ENCODE results near the gene SLC35G2.
"Not testable (repeated sequence)": the region's sequence is repeated elsewhere in the genome, so short reads cannot be mapped to it uniquely, and the experiment has no call there.

Gene SLC35G2

DNA sequence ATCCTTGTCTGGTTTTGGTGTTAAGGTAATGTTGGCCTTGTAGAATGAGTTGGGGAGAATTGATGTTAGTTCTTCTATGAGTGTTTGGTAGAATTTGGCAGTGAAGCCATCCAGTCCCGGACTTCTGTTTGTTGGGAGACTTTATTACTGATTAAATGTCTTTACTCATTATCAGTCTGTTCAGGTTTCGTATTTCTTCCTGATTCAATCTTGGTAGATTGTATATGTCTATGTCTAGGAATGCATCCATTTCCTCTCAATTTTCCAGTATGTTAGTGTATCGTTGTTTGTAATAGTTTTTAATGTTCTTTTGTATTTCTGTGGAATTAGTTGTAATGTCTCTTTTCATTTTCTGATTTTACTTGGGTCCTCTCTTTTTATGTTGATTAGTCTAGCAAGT is 82.5 kb downstream of the SLC35G2 start:
- Histone ChIP-seq H3K4me1 (ENCODE audit: insufficient read depth, poor library complexity, severe bottlenecking) (no peaks in the 10 kb centered on the region), H3K4me3 (ENCODE audit: severe bottlenecking) (no peak overlapping the region), H3K9me3 (ENCODE audit: severe bottlenecking) (peaks cover 8% of the 10 kb centered on the region), H3K27me3 (ENCODE audit: insufficient read depth, poor library complexity, severe bottlenecking) (no peaks in the 10 kb centered on the region), H3K36me3 (ENCODE audit: low read depth) (peaks cover 20% of the 10 kb centered on the region), H3K27ac (ENCODE audit: poor library complexity, severe bottlenecking) (no peak overlapping the region)
- ATAC-seq (ENCODE audit: low read depth) (no peak), DNase-seq (ENCODE audit: low spot score) (no peak)
- TF ChIP-seq, protein P1, sequence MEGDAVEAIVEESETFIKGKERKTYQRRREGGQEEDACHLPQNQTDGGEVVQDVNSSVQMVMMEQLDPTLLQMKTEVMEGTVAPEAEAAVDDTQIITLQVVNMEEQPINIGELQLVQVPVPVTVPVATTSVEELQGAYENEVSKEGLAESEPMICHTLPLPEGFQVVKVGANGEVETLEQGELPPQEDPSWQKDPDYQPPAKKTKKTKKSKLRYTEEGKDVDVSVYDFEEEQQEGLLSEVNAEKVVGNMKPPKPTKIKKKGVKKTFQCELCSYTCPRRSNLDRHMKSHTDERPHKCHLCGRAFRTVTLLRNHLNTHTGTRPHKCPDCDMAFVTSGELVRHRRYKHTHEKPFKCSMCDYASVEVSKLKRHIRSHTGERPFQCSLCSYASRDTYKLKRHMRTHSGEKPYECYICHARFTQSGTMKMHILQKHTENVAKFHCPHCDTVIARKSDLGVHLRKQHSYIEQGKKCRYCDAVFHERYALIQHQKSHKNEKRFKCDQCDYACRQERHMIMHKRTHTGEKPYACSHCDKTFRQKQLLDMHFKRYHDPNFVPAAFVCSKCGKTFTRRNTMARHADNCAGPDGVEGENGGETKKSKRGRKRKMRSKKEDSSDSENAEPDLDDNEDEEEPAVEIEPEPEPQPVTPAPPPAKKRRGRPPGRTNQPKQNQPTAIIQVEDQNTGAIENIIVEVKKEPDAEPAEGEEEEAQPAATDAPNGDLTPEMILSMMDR (IDR thresholded peaks at IDR 0.05; ENCODE audit: poor library complexity, severe bottlenecking): no peak

DNA sequence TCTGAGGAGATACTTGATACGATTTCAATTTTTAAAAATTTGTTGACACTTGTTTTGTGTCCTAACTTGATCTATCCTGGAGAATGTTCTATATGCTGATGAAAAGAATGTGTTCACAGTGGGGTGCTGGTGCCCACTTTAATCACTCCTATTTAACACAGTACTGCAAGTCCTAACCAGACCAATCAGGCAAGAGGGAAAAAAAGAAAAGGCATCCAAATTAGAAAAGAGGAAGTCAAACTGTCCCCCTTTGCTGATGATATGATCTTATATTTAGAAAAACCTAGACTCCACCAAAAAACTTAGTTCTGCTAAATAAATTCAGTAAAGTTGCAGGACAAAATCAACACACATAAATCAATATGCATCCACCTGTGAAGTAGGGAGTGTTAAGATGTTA is 83.6 kb downstream of the SLC35G2 start:
- ATAC-seq (ENCODE audit: low read depth); H3K9me3 ChIP-seq (ENCODE audit: severe bottlenecking); H3K4me3 ChIP-seq (ENCODE audit: severe bottlenecking); H3K27me3 ChIP-seq (ENCODE audit: insufficient read depth, poor library complexity, severe bottlenecking); H3K4me1 ChIP-seq (ENCODE audit: insufficient read depth, poor library complexity, severe bottlenecking); DNase-seq (ENCODE audit: low spot score); H3K27ac ChIP-seq (ENCODE audit: poor library complexity, severe bottlenecking): not testable (repeated sequence)
- H3K36me3 ChIP-seq (ENCODE audit: low read depth): peaks cover 17% of the 10 kb centered on the region

DNA sequence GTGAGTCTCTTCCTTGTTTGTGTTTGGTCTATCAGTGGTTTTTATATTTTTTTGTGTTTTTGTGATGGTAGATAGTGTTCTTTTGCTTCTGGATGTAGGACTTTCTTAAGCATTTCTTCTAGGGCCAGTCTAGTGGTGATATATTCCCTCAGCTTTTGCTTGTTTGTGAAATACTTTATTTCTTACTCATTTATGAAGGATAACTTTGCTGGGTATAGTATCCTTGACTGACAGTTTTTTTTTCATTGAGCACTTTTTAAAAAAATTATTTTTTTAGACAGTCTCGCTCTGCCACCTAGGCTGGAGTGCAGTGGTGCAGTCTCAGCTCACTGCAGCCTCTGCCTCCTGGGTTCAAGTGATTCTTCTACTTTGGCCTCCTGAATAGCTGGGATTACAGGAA is 85.0 kb downstream of the SLC35G2 start:
- Histone ChIP-seq H3K27me3 (ENCODE audit: insufficient read depth, poor library complexity, severe bottlenecking) (no peaks in the 10 kb centered on the region), H3K27ac (ENCODE audit: poor library complexity, severe bottlenecking) (no peak overlapping the region), H3K4me1 (ENCODE audit: insufficient read depth, poor library complexity, severe bottlenecking) (no peaks in the 10 kb centered on the region), H3K4me3 (ENCODE audit: severe bottlenecking) (no peak overlapping the region), H3K9me3 (ENCODE audit: severe bottlenecking) (peaks cover 8% of the 10 kb centered on the region), H3K36me3 (ENCODE audit: low read depth) (peaks cover 14% of the 10 kb centered on the region)
- no peak for ATAC-seq (ENCODE audit: low read depth)
- DNase-seq (ENCODE audit: low spot score): no peak
- TF ChIP-seq, protein P1 (IDR thresholded peaks at IDR 0.05; ENCODE audit: poor library complexity, severe bottlenecking): no peak

DNA sequence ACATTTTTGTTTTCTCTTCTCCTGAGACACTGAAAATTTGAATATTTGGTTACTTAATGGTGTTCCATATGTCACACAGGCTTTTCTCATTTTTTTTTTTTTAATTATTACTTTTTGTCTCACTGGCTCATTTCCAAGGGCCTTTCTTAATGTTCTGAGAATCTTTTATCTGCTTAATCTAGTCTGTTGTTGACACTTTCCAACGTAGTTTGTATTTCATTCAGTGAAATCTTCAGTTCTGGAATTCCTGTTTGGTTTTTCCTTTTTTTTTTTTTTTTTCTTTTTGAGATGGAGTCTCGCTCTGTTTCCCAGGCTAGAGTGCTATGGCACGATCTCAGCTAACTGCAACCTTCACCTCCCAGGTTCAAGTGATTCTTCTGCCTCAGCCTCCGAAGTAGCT is 85.8 kb downstream of the SLC35G2 start:
- Histone ChIP-seq H3K4me3 (ENCODE audit: severe bottlenecking) (no peak overlapping the region), H3K27ac (ENCODE audit: poor library complexity, severe bottlenecking) (no peak overlapping the region), H3K9me3 (ENCODE audit: severe bottlenecking) (peaks cover 8% of the 10 kb centered on the region), H3K27me3 (ENCODE audit: insufficient read depth, poor library complexity, severe bottlenecking) (no peaks in the 10 kb centered on the region), H3K36me3 (ENCODE audit: low read depth) (peaks cover 10% of the 10 kb centered on the region), H3K4me1 (ENCODE audit: insufficient read depth, poor library complexity, severe bottlenecking) (no peaks in the 10 kb centered on the region)
- DNase-seq (ENCODE audit: low spot score): no peak
- TF ChIP-seq, protein P1 (IDR thresholded peaks at IDR 0.05; ENCODE audit: poor library complexity, severe bottlenecking): no peak
- ATAC-seq (ENCODE audit: low read depth): no peak
